Measurements from ENCODE around the gene CNIH4. TPM values are rescaled to one million over a fixed set of nuclear protein-coding genes. Genes with fewer than 3 reads are reported as not detected.

Gene CNIH4
- total RNA-seq, 4 donors from 2014 or later, result 19.1 to 51.7 (median 34.0) TPM

- H3K4me3 ChIP-seq, result no peak overlapping the region
- no peaks in the 10 kb centered on the region for H3K27me3 ChIP-seq
- H3K9me3 ChIP-seq, result no peaks in the 10 kb centered on the region
- peaks cover 3 to 100% (median 28%) of the 10 kb centered on the region in 3 donors for H3K36me3 ChIP-seq
- no peak overlapping the region for H3K27ac ChIP-seq
- intact Hi-C loops (cut with DNase I), result no loop called here
- WGBS, 2 donors, result 86 to 90% methylated on average over 1 of the region's 1 CpG
- H3K4me1 ChIP-seq, result no peaks in the 10 kb centered on the region
- DNase-seq, result no peak
- TF ChIP-seq POLR2A (IDR thresholded peaks at IDR 0.05), result no peak
- no peak for TF ChIP-seq CTCF (IDR thresholded peaks at IDR 0.05)
Measured at GRCh38 chr1:224399887-224400286, 43.2 kb downstream of the CNIH4 start.

GRCh38 chr1:224402472-224403036, 45.9 kb downstream of the CNIH4 start:
- Histone ChIP-seq H3K27ac (no peak overlapping the region), H3K9me3 (no peaks in the 10 kb centered on the region), H3K27me3 (no peaks in the 10 kb centered on the region), H3K4me3 (no peak overlapping the region), H3K4me1 (peaks cover 0 to 10% (median 0%) of the 10 kb centered on the region in 3 donors), H3K36me3 (peaks cover 8 to 99% (median 22%) of the 10 kb centered on the region in 3 donors)
- DNase-seq, result no peak
- 88 to 93% methylated on average over 1 of the region's 1 CpG for WGBS, 2 donors
- no peak for TF ChIP-seq CTCF (IDR thresholded peaks at IDR 0.05)
- no peak for TF ChIP-seq POLR2A (IDR thresholded peaks at IDR 0.05)
- intact Hi-C loops (cut with DNase I), result no loop called here

DNA sequence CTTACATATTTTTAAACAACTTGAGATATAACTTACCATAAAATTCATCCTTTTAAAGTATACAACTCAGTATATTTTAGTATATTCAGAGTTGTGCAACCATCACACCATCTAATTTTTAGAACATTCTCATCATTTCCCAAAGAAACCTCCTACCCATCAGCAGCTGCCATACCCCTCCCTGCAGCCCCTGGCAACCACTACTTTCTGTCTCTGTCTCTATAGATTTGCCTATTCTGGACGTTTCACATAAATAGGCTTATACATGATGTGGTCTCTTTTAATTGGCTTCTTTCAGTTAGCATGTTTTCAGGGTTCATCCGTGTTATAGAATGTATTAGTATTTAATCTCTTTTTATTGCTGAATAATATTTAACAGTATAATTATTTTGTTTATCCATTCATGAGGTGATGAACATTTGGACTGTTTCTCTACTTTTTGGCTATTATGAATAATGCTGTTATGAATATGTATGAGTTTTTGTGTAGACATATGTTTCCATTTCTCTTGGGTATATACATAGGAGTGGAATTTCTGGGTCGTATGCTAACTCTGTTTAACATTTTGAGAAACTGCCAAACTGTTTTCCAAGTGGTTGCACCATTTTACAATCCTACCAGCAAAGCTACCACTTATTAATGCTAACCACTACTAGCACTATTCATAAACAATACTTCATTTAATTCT, 48.4 kb downstream of the CNIH4 start:
- no peaks in the 10 kb centered on the region for H3K9me3 ChIP-seq
- H3K4me3 ChIP-seq, result no peak overlapping the region
- WGBS, 2 donors, result 67 to 69% methylated on average over 3 of the region's 3 CpGs
- no peaks in the 10 kb centered on the region for H3K27me3 ChIP-seq
- no peak for DNase-seq
- no peak overlapping the region for H3K27ac ChIP-seq
- TF ChIP-seq POLR2A (IDR thresholded peaks at IDR 0.05), result no peak
- TF ChIP-seq CTCF (IDR thresholded peaks at IDR 0.05), result no peak
- H3K36me3 ChIP-seq, result peaks cover 8 to 99% (median 24%) of the 10 kb centered on the region in 3 donors
- peaks cover 0 to 31% (median 3%) of the 10 kb centered on the region in 3 donors for H3K4me1 ChIP-seq
- intact Hi-C loops (cut with DNase I), result no loop called here

DNA sequence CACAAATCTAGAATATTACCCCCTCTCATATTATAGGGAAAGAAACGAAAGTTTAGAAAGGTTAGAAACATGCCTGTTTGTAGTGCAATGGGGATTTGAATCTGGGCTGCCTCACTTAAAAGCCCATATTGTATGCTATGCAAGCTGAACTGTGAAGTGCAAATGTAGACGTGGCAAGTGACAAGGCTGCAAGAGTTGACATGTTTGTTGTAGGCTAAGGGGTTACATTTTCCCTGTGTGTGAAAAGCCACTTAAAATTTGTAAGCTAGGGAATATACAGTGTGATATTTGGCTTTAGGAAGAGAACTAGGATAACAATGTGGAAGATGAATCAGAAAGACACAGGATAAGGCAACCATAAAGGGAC, 48.9 kb downstream of the CNIH4 start:
- peaks cover 8 to 99% (median 23%) of the 10 kb centered on the region in 3 donors for H3K36me3 ChIP-seq
- H3K4me1 ChIP-seq, result peaks cover 0 to 31% (median 3%) of the 10 kb centered on the region in 3 donors
- H3K27ac ChIP-seq, result no peak overlapping the region
- H3K27me3 ChIP-seq, result no peaks in the 10 kb centered on the region
- TF ChIP-seq POLR2A (IDR thresholded peaks at IDR 0.05) (no peak), CTCF (IDR thresholded peaks at IDR 0.05) (no peak)
- intact Hi-C loops (cut with DNase I), result no loop called here
- 79 to 92% methylated on average over 2 of the region's 2 CpGs for WGBS, 2 donors
- no peaks in the 10 kb centered on the region for H3K9me3 ChIP-seq
- no peak overlapping the region for H3K4me3 ChIP-seq
- no peak for DNase-seq

DNA sequence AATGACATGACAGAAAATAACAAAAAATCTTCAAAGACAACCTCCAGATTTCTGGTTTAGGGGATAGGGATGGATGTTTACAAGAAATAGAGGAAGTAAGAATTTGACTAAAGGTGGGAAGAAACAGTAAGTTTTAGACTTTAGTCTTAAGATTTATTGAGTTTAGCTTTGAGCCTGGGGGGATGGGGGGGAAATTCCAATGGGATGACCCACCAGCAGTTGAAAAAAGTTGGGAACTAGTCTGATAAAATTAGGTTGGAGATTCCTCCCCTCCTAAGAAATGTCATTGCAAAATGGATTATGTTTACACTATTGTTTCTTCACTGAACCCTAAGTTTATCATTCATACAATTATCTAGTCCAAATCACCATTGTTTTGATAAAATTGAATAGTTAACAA, 49.5 kb downstream of the CNIH4 start:
- no peak for TF ChIP-seq POLR2A (IDR thresholded peaks at IDR 0.05)
- no peak for TF ChIP-seq CTCF (IDR thresholded peaks at IDR 0.05)
- Histone ChIP-seq H3K27ac (no peak overlapping the region), H3K4me1 (peaks cover 0 to 31% (median 3%) of the 10 kb centered on the region in 3 donors), H3K36me3 (peaks cover 8 to 99% (median 22%) of the 10 kb centered on the region in 3 donors), H3K4me3 (no peak overlapping the region), H3K27me3 (no peaks in the 10 kb centered on the region), H3K9me3 (no peaks in the 10 kb centered on the region)
- intact Hi-C loops (cut with DNase I), result no loop called here
- no peak for DNase-seq
